LNCaP clone FGC (cell line): Measurements from ENCODE around the gene PACRG.

Source experiments
- DNase-seq: peaks from one replicate; pipeline ENCODE4 v3.0.0-alpha.2; 2011; ENCODE audit warnings: low read depth
- H3K4me3 ChIP-seq: 2 replicates; pipeline ENCODE4 v1.5.1; 2011; ENCODE audit warnings: mild to moderate bottlenecking, low read depth, low read length, control low read depth
- TF ChIP-seq, protein P1 (sequence below): IDR thresholded peaks from 2 replicates; pipeline ENCODE4 v1.5.1; 2012; ENCODE audit warnings: mild to moderate bottlenecking; ENCODE audit not compliant: control insufficient read depth, insufficient read depth; ENCODE audit errors: extremely low read depth

Gene PACRG

DNA sequence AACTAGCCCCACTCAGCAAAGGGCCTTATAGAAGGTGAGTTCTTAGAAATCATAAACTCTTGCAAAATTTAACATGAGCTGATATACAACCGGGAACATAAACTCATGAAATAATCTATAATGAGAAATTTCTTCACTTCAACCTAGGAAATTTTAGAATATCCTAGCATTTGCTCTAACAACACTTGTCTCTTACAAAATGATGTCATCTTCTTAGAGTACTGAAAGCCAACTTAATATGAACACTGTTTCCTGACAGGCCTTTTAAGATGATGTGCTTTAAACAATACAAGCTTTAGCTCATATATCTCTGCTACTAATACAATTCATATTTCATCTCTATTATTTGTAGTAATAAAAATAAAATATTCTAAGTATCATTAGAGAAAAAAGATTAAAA lies 932 bp downstream of the PACRG start:
- no peak overlapping the region for H3K4me3 ChIP-seq
- TF ChIP-seq, protein P1, sequence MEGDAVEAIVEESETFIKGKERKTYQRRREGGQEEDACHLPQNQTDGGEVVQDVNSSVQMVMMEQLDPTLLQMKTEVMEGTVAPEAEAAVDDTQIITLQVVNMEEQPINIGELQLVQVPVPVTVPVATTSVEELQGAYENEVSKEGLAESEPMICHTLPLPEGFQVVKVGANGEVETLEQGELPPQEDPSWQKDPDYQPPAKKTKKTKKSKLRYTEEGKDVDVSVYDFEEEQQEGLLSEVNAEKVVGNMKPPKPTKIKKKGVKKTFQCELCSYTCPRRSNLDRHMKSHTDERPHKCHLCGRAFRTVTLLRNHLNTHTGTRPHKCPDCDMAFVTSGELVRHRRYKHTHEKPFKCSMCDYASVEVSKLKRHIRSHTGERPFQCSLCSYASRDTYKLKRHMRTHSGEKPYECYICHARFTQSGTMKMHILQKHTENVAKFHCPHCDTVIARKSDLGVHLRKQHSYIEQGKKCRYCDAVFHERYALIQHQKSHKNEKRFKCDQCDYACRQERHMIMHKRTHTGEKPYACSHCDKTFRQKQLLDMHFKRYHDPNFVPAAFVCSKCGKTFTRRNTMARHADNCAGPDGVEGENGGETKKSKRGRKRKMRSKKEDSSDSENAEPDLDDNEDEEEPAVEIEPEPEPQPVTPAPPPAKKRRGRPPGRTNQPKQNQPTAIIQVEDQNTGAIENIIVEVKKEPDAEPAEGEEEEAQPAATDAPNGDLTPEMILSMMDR, result no peak
- DNase-seq, result no peak

DNA sequence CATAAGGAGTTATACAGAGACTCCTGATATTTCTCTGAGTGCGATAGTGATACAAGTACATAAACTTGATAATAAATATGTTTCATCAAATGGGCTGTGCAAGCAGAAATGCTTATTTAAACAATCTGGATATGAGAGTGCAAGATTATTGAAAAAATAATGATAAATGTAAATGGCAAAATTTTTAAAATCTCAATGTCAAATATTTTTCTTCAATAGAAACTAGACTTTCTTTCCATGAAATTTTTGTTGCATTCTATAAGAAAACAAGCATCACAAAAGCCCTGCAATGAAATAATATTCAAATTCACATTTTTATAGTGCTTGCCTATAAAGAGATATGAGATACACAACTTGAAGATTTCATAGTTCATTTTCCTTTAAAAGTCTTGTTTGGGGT lies 2.7 kb downstream of the PACRG start:
- H3K4me3 ChIP-seq, result no peak overlapping the region
- TF ChIP-seq, protein P1, result no peak
- no peak for DNase-seq

DNA sequence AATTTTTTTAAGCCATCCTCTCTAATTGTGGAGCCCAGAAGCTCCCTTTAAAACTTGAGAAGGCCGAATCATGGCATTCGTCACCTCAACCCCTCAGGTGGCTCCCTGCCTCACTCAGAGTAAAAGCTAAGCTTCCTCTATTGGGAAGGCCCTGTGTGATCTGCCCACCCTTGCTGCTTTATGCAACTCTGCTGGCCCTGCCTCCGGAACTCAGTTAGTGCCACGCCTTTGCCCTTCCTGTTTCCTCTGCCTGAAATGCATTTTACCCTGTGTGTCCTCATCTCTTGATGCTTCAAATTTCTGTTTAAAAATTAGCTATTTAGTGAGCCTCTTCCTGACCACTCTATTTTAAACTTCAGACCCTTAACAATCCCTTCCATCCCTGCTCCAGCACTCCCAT lies 5.7 kb downstream of the PACRG start:
- DNase-seq, result no peak

DNA sequence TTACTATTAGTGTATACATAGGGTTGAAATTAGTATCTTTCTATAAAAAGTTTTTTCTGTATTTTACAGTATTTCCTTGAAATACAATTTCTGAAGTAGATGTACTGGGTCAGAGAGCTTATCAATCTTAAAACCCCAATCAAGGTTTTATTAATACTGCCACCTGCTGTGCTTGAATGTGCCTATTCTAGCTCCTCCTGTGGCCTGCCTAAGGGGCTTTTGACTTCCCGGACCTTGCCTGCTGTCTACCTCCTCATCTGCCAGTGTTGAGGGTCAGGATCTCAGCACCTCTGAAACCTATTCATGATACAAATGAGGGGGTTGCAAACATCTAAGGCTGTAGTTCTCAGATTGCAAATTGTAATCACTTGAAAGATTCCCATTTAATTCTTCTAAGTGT lies 9.2 kb downstream of the PACRG start:
- DNase-seq, result no peak
- no peak overlapping the region for H3K4me3 ChIP-seq
- TF ChIP-seq, protein P1, result peak; percentile 51

More for the DNA sequence above, 5.7 kb downstream of the PACRG start:
- H3K4me3 ChIP-seq, result no peak overlapping the region
- TF ChIP-seq, protein P1, result no peak

DNA sequence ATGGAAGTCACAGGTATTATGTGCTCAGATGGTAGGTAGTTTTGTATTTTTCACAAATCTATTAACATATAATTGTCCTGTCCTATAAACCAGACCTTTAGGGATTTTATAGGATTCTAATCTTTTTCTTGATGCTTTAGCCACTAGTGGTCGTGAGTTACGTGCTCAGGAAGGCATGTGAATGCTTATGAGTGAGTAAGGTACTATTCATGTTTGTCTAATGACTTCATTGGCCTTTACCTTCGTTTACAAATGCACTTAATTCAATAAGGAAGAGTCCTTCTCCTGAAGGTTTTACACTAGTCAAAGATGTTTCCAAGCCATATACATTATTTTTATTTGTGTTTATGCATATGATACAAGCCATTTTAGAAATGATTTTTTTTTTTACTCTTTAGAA lies 23.0 kb downstream of the PACRG start:
- no peak overlapping the region for H3K4me3 ChIP-seq
- TF ChIP-seq, protein P1, result 0 out of 2 replicates have a peak, but pooled peaks have one; percentile 14
- DNase-seq, result peak; percentile 62

DNA sequence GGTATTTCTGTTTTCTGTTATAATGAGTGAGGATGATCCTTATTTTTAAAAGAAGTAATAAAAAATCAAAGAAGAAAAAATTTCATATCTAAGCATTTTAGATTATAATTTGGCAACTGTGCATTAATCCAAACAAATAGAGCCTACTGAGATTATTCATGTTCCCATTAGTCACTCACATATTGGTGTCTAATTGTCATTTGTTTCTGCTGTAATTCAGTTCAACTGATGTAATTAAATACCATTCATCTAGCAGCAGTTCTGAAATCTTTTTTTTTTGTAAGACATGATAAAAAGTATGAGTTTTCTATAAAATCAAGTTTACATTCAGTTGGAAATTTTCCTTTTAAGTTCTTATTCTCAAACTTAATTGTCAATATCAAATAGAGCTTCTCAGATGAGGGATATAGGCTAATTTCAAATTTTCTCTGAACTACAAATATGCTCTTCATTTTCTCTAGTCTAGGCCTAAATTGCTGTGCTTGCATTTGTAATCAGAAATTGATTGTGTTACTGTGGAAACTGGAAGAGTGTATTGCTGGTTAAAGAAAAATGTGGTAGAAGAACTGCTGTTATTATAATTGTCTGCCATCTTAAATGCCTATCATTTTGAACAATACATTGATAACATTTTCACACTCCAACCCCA lies 23.6 kb downstream of the PACRG start:
- no peak overlapping the region for H3K4me3 ChIP-seq
- DNase-seq, result no peak
- TF ChIP-seq, protein P1, result no peak

DNA sequence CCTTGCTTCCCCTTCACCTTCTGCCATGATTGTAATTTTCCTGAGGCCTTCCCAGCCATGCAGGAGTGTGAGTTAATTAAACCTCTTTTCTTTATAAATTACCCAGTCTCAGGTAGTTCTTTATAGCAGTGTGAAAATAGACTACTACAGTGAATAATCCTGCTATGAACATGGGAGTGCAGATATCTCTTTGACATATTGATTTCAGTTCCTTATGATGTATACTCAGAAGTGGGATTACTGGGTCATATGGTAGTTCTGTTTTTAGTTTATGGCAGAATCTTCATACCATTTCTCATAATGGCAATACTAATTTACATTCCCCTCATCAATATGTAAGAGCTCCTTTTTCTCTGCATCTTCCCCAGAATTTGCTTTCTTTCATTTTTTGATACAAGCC lies 26.0 kb downstream of the PACRG start:
- DNase-seq, result no peak
- no peak overlapping the region for H3K4me3 ChIP-seq
- TF ChIP-seq, protein P1, result no peak
